GM21825 (cell line): Measurements from ENCODE around the gene HSF4.

ENCODE experiments used
- ATAC-seq: cut with Tn5 transposase; IDR thresholded peaks from one replicate; pipeline ENCODE4 v1.9.1; 2021; ENCODE audit warnings: mild to moderate bottlenecking, moderate library complexity; ENCODE audit not compliant: unreplicated experiment

HSF4 gene

GRCh38 chr16:67150047-67150832 lies 14.3 kb upstream of the HSF4 start:
- peak; percentile 29 for ATAC-seq

DNA sequence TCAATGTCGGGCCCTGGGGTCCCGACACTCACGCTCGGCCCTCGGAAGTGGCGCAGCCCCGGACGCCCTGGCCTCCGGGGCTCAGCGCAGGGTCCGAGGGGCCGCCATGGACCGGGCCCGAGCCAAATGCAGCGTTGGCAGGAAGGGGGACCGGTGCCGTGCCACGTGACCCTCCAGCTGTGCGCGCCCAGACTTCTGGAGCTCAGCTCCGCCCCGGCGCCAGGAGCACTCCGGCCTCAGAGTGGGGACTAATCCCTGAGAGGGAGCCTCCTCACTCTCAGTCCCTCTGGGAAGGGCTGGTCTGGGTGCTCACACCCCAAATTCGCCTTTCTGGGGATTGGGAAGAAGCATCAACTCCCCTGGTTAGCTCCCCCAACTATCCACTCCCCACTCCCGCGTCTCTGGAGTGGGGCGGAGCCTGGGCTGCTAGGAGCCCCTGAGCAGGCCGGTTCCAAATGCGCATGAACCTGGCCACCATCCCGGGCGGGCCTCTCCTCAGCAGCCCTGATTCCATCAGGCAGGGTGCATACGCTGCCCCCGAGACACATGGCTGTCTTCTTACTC lies 13.6 kb upstream of the HSF4 start, which contains the start of gene B3GNT9:
B3GNT9 (minus strand) TSS at position 166 of the 564 bp plus-strand sequence. CDS start 513 bp downstream, outside the sequence.
- ATAC-seq, result peak; percentile 40

DNA sequence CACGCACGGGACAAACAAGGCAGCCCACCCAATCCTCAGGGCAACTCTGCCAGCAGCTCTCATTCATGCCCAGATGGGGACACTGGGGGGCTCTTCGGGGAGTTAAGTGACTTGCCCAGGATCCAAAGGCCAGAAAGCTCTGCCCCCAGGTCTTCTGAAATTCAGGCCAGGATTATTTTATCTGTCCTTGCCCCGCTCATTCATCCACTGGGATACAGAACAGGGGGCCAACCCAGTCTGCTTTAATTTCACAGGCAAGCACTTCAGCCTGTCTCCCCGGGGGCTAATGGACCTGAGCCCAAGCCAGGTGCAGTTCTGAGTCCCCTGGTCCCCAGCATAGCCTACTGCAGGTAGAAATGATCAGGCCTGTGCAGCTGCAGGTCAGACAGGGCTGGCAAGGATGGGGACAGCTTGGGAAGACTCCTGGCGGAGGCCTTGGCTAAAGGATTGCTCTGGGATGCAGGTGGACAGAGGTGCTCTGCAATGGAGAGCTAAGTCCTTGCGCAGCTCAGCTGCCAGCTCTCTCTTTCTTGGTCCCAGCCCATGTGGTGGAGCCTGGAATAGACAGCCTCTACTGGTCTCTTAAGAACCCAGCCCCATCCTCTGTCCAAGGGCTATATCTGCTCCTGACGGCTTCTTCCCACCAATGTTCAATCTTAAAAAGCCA lies 13.0 kb upstream of the HSF4 start:
- ATAC-seq, result no peak

DNA sequence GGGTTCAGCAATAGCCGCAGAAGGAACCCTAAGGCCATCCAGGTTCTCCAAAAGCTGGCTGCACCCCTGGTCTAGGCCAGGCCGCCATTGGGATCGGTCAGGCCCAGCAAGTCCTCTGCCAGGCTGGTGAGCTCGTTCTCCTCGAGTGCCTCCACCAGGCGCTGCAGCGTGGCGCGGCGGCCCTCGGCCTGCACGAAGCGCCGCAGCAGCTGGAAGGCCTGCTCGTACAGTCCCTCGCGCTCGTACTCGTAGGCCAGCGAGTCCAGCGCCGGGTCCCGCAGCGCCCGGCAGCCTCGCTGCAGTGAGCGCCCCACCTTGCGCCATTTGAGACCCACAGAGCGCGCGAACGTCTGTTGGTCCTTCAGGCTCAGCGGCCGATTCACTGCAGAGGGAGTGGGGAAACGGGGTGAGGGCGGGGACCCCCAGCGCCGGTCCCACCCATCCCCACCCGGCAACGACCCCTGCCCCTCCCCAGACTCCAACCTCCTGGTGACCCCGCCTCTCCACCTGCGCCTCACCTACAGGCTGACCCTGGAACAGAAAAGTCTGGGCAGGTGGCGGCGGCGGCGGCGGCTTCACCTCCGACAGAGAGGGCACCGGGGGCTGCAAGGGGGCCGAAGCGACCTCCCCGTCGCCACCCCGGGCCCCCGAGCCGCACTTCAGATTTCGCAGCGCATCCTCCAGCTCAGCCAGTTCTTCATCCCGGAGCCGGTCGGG lies 9.8 kb upstream of the HSF4 start:
- no peak for ATAC-seq

- ATAC-seq, result peak; percentile 25
Measured at GRCh38 chr16:67155295-67156142, 9.0 kb upstream of the HSF4 start.

GRCh38 chr16:67156143-67156844 lies 8.3 kb upstream of the HSF4 start:
- ATAC-seq, result no peak

- ATAC-seq, result no peak
Measured at GRCh38 chr16:67157106-67157748, 7.3 kb upstream of the HSF4 start.

DNA sequence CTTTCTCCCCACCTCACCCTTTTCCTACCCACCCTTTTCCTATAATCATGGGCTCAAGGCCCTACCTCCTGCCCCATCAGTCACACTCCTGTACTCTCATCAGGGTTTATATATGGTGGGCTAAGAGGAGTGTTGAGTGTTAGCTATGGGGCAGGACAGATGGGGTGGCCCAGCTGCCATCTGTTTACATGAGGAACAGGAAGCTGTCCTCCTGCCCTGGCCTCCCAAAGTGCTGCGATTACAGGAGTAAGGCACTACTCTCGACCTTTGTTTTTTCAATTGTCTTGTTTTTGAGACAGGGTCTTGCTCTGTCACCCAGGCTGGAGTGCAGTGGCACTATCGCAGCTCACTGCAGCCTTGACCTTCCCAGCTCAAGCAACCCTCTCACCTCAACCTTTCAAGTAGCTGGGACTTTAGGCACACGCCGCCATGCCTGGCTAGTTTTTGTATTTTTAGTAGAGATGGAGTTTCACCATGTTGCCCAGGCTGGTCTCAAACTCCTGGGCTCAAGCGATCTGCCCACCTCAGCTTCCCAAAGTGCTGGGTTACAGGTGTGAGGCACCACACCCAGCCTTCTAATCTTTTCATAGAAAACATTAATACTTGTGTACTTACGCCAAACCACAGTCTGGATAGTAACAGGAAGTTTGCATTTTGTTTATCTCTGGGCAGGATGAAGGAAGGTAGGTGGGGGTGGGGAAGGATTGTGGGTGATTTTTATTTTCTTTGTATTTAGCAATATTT lies 6.5 kb upstream of the HSF4 start:
- no peak for ATAC-seq

GRCh38 chr16:67158637-67159600 lies 5.6 kb upstream of the HSF4 start:
- peak; percentile 38 for ATAC-seq

DNA sequence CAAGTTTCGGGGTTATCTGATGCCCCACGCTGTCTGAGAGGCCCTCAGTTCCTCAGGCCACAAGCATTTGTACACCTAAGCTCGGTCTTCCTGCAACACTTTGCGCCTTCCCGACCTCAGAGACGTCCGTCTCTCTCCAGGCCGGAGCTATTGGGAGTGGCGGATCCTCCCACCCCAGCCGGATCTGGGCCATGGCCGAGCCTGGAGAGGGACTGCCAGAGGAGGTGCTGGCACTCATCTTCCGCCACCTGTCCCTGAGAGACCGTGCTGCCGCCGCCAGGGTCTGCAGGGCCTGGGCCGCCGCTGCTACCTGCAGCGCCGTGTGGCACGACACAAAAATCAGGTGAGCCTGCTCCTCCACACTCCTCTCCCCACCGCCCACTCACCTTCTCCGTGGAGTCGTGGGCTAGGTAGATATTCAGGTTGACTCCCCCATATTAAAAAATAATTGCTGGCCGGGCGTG lies 2.9 kb upstream of the HSF4 start:
- no peak for ATAC-seq

- no peak for ATAC-seq
Measured at GRCh38 chr16:67162506-67163163, 1.9 kb upstream of the HSF4 start.

- no peak for ATAC-seq
Measured at GRCh38 chr16:67163164-67163998, 1.2 kb upstream of the HSF4 start.

DNA sequence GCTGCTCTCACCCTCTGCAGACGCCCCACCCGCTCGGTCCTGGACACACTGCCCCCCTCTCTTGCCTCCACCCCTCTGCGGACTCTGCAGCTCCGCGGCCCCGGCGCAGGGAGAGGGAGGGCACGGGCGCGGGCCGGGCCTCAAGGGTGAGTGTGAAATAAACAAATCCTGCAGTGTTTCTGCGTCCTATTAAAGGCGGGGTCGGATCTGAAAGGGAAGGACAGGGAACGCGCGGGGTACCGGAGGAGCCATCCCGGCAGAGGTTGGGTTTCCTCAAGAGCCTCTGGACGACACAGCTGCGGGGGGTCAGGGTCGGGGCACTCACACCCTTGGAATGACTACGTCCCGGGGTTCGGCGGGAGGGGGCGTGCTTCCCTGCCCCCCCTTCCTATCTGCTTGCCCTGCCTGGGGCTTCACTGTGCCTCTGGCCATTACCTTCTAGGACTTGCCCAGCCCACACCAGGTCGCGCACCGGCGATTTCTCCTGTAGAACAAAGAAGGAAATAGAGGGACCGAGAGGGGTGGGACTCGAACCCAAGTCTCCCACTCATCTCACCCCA lies 466 bp upstream of the HSF4 start:
- no peak for ATAC-seq

DNA sequence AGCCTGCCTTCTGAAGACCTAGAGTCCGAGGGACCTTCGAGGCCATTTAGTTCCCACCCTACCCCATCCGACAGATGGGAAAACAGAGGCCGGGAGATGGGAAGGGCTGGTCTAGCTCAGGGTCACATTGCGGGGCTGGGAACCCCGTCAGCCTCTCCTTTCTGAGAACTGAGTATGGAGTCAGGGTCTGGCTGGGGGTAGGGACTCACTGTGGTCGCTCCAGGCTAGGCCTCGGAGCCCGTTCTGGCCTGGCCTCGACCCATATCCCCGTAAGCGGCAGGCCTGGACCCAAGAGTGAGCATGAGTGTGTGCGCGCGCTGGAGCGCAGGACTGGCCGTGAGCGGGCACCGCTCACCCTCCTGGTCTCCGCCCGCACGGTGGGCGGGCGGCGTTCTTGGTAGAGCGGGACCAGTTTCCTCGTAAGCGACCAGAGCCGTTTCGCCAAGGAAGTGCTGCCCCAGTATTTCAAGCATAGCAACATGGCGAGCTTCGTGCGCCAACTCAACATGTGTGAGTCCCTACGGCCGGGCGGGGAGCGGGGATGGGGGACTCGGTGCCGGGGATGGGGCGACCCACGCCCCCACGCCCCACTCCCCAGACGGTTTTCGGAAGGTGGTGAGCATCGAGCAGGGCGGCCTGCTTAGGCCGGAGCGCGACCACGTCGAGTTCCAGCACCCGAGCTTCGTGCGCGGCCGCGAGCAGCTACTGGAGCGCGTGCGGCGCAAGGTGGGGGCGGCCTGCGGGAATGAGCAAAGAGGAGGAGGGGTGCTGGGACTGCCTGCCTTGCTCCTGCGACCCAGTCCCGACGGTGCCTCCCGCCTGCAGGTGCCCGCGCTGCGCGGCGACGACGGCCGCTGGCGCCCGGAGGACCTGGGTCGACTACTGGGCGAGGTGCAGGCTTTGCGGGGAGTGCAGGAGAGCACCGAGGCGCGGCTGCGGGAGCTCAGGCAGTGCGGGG lies 855 bp downstream of the HSF4 start:
- no peak for ATAC-seq
